OCI-LY3 (cell line): ENCODE results near the gene SH3BP2.

Experiments
- H2AFZ ChIP-seq: fragments of 200-600, 300-600 bp; shearing (Covaris generic); 2 replicates; pipeline ENCODE4 v1.6.0; 2014; ENCODE audit warnings: antibody characterized with exemption, low read depth, low read length
- H3K27ac ChIP-seq: fragments of 200-600, 300-600 bp; sonication (generic); 2 replicates; pipeline ENCODE4 v1.5.1; 2014; ENCODE audit warnings: mild to moderate bottlenecking, low read length, moderate library complexity, mixed read lengths
- H3K27me3 ChIP-seq: fragments of 200-600, 300-600 bp; sonication (generic); 2 replicates; pipeline ENCODE4 v1.6.1; 2014; ENCODE audit warnings: low read depth, low read length, mixed read lengths
- H3K36me3 ChIP-seq: fragments of 200-600, 300-600 bp; sonication (generic); replicated peaks from 2 replicates; pipeline ENCODE3; 2014; ENCODE audit warnings: low read depth, low read length, mixed read lengths
- H3K4me1 ChIP-seq: fragments of 300-600, 200-600 bp; sonication (generic); 2 replicates; pipeline ENCODE4 v1.6.1; 2014; ENCODE audit warnings: low read length, mixed read lengths
- H3K4me2 ChIP-seq: fragments of 200-600, 300-600 bp; sonication (generic); 2 replicates; pipeline ENCODE4 v1.6.1; 2014; ENCODE audit warnings: low read length, mixed read lengths
- H3K4me3 ChIP-seq: fragments of 300-600, 200-600 bp; sonication (generic); 2 replicates; pipeline ENCODE4 v1.5.1; 2014; ENCODE audit warnings: antibody characterized with exemption, mild to moderate bottlenecking, low read length, moderate library complexity
- H3K79me2 ChIP-seq: fragments of 300-600, 200-600 bp; shearing (Covaris generic); 2 replicates; pipeline ENCODE4 v1.6.1; 2014; ENCODE audit warnings: mild to moderate bottlenecking, low read length, mixed read lengths
- H3K9ac ChIP-seq: fragments of 300-600, 200-600 bp; shearing (Covaris generic); 2 replicates; pipeline ENCODE4 v1.6.0; 2014; ENCODE audit warnings: mild to moderate bottlenecking, low read length, moderate library complexity
- H3K9me3 ChIP-seq: fragments of 200-600, 300-600 bp; shearing (Covaris generic); 2 replicates; pipeline ENCODE4 v1.6.1; 2014; ENCODE audit warnings: low read length, mixed read lengths; ENCODE audit not compliant: insufficient read depth
- H4K20me1 ChIP-seq: fragments of 200-600, 300-600 bp; sonication (generic); 2 replicates; pipeline ENCODE4 v1.6.1; 2016; ENCODE audit warnings: low read length, mixed read lengths; ENCODE audit not compliant: insufficient read depth
- EZH2phosphoT487 ChIP-seq: fragments of 200-600 bp; shearing (Covaris generic); IDR thresholded peaks from 2 replicates; pipeline ENCODE4 v1.6.1; 2018; ENCODE audit warnings: antibody characterized with exemption, mixed run types, low read depth
- TF ChIP-seq, protein P1 (sequence below): fragments of 200-600, 300-600 bp; sonication (generic); IDR thresholded peaks from 2 replicates; pipeline ENCODE4 v1.5.1; 2014; ENCODE audit warnings: antibody characterized with exemption, low read length, low read depth

Gene SH3BP2

DNA sequence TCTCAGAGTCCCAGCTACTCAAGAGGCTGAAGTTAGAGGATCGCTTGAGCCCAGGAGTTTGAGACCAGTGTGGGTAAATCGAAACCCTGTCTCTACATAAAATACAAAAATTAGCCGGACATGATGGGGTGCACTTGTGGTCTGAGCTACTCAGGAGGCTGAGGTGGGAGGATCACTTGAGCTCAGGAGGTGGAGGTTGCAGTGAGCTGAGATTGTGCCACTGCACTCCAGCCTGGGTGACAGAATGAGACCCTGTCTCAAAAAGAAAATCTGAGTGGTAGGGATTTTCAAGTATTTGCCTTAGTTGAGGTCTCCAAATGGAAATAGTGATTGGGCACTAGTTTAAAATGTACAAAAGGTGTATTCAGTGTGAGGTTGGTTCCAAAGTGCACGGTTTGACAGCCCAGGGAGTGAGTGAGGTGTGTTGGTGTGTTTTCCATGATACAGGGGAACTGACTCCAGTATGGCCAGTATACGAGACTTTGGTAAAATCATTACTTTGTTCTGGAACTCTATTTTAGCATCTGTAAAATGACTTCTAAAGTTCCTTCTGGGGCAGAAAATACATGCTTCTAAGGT lies 64.6 kb downstream of the SH3BP2 start:
- no peaks in the 10 kb centered on the region for H3K27me3 ChIP-seq
- H3K4me2 ChIP-seq = no peak overlapping the region
- no peak overlapping the region for H2AFZ ChIP-seq
- TF ChIP-seq EZH2phosphoT487 = no peak
- TF ChIP-seq, protein P1, sequence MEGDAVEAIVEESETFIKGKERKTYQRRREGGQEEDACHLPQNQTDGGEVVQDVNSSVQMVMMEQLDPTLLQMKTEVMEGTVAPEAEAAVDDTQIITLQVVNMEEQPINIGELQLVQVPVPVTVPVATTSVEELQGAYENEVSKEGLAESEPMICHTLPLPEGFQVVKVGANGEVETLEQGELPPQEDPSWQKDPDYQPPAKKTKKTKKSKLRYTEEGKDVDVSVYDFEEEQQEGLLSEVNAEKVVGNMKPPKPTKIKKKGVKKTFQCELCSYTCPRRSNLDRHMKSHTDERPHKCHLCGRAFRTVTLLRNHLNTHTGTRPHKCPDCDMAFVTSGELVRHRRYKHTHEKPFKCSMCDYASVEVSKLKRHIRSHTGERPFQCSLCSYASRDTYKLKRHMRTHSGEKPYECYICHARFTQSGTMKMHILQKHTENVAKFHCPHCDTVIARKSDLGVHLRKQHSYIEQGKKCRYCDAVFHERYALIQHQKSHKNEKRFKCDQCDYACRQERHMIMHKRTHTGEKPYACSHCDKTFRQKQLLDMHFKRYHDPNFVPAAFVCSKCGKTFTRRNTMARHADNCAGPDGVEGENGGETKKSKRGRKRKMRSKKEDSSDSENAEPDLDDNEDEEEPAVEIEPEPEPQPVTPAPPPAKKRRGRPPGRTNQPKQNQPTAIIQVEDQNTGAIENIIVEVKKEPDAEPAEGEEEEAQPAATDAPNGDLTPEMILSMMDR = no peak
- H4K20me1 ChIP-seq = peaks cover 68% of the 10 kb centered on the region
- H3K36me3 ChIP-seq = peaks cover 17% of the 10 kb centered on the region
- H3K27ac ChIP-seq = no peak overlapping the region
- H3K9ac ChIP-seq = no peak overlapping the region
- peaks cover 52% of the 10 kb centered on the region for H3K79me2 ChIP-seq
- no peak overlapping the region for H3K4me3 ChIP-seq
- peaks cover 39% of the 10 kb centered on the region for H3K4me1 ChIP-seq
- no peaks in the 10 kb centered on the region for H3K9me3 ChIP-seq

DNA sequence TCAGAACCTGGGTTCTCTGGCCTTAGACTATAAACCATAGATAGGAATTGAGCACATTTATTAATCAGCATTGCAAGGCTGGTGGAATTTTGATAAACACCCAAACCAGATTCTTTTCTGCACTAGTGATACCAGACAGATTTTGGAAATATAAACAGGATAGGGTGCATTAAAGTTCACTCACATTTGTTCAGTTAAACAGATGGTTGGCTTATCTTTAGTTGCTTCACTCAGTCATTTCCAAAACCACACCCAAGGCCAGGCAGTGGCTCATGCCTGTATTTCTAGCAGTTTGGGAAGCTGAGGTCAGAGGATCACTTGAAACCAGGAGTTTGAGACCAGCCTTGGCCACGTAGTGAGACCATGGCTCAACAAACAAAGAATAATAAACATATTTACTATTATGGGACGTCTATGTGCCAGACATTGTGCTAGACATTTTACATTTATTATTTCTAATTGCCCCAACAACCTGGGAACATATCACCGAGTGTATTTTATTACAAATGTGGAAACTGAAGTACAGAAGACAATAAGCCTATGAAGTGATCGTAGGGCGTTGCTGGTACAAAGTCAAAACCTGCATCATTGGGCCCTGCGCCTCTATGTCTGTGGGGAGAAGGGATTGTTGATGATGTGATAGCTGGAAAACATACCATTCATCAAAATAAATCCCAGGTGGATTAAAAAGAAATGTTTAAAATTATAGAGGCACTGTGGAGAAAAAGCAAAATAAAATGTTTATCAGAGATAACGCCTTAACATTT lies 65.7 kb downstream of the SH3BP2 start:
- no peaks in the 10 kb centered on the region for H3K27me3 ChIP-seq
- H3K4me1 ChIP-seq = peaks cover 39% of the 10 kb centered on the region
- no peak overlapping the region for H2AFZ ChIP-seq
- H3K4me3 ChIP-seq = no peak overlapping the region
- TF ChIP-seq EZH2phosphoT487 = no peak
- TF ChIP-seq, protein P1 = no peak
- H3K9ac ChIP-seq = no peak overlapping the region
- no peaks in the 10 kb centered on the region for H3K9me3 ChIP-seq
- H4K20me1 ChIP-seq = peaks cover 77% of the 10 kb centered on the region
- no peak overlapping the region for H3K27ac ChIP-seq
- peaks cover 64% of the 10 kb centered on the region for H3K79me2 ChIP-seq
- H3K4me2 ChIP-seq = no peak overlapping the region
- H3K36me3 ChIP-seq = peaks cover 17% of the 10 kb centered on the region

DNA sequence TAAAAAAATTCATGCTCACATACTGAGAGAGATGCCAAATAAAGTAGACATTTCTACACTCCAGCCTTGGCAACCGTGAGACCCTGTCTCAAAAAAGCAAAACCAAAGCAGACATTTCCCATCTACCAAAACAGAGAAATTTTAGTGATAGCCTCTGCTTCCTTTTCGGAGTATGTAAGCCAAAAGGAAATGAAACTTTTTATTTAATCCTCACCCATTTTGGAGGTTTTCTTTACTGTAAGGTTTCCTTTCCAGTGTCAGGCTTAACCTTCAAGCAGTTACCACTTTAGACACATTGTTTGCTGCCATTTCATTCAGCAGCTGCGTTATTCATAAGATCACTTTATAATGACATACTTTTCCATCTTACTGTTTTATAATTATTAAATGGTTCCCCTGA lies 66.6 kb downstream of the SH3BP2 start:
- peaks cover 70% of the 10 kb centered on the region for H3K79me2 ChIP-seq
- H3K4me3 ChIP-seq = no peak overlapping the region
- H3K4me1 ChIP-seq = peaks cover 39% of the 10 kb centered on the region
- H2AFZ ChIP-seq = no peak overlapping the region
- H3K9ac ChIP-seq = no peak overlapping the region
- H4K20me1 ChIP-seq = peaks cover 75% of the 10 kb centered on the region
- TF ChIP-seq EZH2phosphoT487 = no peak
- TF ChIP-seq, protein P1 = no peak
- no peak overlapping the region for H3K27ac ChIP-seq
- peak overlapping the region; percentile 33 for H3K4me2 ChIP-seq
- H3K9me3 ChIP-seq = no peaks in the 10 kb centered on the region
- no peaks in the 10 kb centered on the region for H3K27me3 ChIP-seq
- H3K36me3 ChIP-seq = peaks cover 9% of the 10 kb centered on the region

DNA sequence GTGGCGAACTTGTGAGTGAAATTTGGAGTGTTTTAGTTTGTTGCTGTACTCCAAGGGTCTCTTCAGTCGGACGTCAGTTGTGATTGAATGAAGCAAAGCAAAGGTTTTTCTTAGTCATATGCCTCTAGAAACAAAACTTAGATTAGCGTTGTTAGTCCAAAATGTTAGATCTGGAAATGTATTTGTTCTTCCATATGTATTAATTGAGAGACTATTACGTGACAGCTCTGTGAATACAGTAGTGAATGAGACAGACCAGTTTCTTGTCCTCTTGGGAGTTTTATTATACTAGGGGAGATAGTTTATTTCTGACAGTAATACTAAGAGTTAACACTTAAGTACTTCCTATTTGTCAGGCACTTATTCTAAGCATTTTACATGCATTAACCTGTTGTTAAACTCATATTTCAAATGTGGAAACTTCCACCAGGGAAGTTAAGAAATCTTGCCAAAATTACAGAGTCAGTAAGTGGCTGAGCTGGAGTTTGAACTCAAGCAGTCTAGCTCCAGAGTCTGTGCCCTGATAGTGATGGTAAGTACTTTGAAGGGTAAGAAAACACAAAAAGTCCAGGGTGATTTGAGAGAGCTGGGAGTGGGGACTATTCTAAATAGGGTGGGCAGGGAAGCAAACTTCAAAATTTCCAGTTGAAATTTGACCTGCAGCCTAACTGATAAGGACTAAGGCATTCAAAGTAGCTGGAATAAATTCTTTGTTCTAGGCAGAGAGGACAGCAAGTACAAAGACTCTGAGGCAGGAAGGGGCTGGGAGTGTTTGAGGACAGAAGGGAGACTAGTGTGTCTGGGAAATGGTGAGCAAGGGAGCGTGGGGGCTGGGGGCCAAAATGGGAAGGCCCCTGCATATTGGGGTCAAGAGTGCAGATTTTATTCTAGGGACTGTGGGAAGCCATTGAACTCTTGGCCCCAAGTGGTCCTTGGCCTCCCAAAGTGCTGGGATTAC lies 67.8 kb downstream of the SH3BP2 start:
- no peak overlapping the region for H3K9ac ChIP-seq
- H3K79me2 ChIP-seq = peaks cover 70% of the 10 kb centered on the region
- H4K20me1 ChIP-seq = peaks cover 72% of the 10 kb centered on the region
- no peaks in the 10 kb centered on the region for H3K27me3 ChIP-seq
- TF ChIP-seq, protein P1 = no peak
- TF ChIP-seq EZH2phosphoT487 = no peak
- H3K9me3 ChIP-seq = no peaks in the 10 kb centered on the region
- peaks cover 7% of the 10 kb centered on the region for H3K36me3 ChIP-seq
- H3K27ac ChIP-seq = no peak overlapping the region
- no peak overlapping the region for H2AFZ ChIP-seq
- H3K4me3 ChIP-seq = no peak overlapping the region
- H3K4me1 ChIP-seq = peaks cover 41% of the 10 kb centered on the region
- H3K4me2 ChIP-seq = no peak overlapping the region
